Measurements from ENCODE around the gene LIMA1. TPM values are rescaled to one million over a fixed set of nuclear protein-coding genes. Genes with fewer than 3 reads are reported as not detected.
"Not testable (repeated sequence)": the region's sequence is repeated elsewhere in the genome, so short reads cannot be mapped to it uniquely, and the experiment has no call there.

Gene LIMA1
- total RNA-seq, 1 donor from 2014 or later = 98.2 TPM

GRCh38 chr12:50309950-50310349 lies 26.6 kb upstream of the LIMA1 start:
- Histone ChIP-seq H3K4me3 (ENCODE audit: low read depth, low read length) (no peak overlapping the region), H3K27me3 (ENCODE audit: control insufficient read depth, insufficient read depth, low read length) (no peaks in the 10 kb centered on the region), H3K36me3 (ENCODE audit: control insufficient read depth, insufficient read depth, low read length) (no peaks in the 10 kb centered on the region)
- no peak for TF ChIP-seq CTCF (IDR thresholded peaks at IDR 0.05; ENCODE audit: insufficient read depth, low read length, severe bottlenecking)
- no peak for DNase-seq (ENCODE audit: low read depth)
- FAIRE-seq = no peak

GRCh38 chr12:50302686-50303085 lies 19.4 kb upstream of the LIMA1 start:
- Histone ChIP-seq H3K4me3 (ENCODE audit: low read depth, low read length) (no peak overlapping the region), H3K36me3 (ENCODE audit: control insufficient read depth, insufficient read depth, low read length) (no peaks in the 10 kb centered on the region), H3K27me3 (ENCODE audit: control insufficient read depth, insufficient read depth, low read length) (no peaks in the 10 kb centered on the region)
- FAIRE-seq = no peak
- DNase-seq (ENCODE audit: low read depth) = no peak
- TF ChIP-seq CTCF (IDR thresholded peaks at IDR 0.05; ENCODE audit: insufficient read depth, low read length, severe bottlenecking) = no peak

- TF ChIP-seq CTCF (IDR thresholded peaks at IDR 0.05; ENCODE audit: insufficient read depth, low read length, severe bottlenecking) = no peak
- no peaks in the 10 kb centered on the region for H3K36me3 ChIP-seq (ENCODE audit: control insufficient read depth, insufficient read depth, low read length)
- DNase-seq (ENCODE audit: low read depth) (no peak), FAIRE-seq (no peak)
- no peaks in the 10 kb centered on the region for H3K27me3 ChIP-seq (ENCODE audit: control insufficient read depth, insufficient read depth, low read length)
- no peak overlapping the region for H3K4me3 ChIP-seq (ENCODE audit: low read depth, low read length)
Measured at GRCh38 chr12:50297996-50298395, 14.7 kb upstream of the LIMA1 start.

- TF ChIP-seq CTCF (IDR thresholded peaks at IDR 0.05; ENCODE audit: insufficient read depth, low read length, severe bottlenecking) = no peak
- H3K36me3 ChIP-seq (ENCODE audit: control insufficient read depth, insufficient read depth, low read length) = no peaks in the 10 kb centered on the region
- FAIRE-seq = no peak
Measured at GRCh38 chr12:50297027-50297426, 13.7 kb upstream of the LIMA1 start.

GRCh38 chr12:50296554-50296953 lies 13.2 kb upstream of the LIMA1 start:
- DNase-seq (ENCODE audit: low read depth) = no peak
- no peak for FAIRE-seq
- no peak for TF ChIP-seq CTCF (IDR thresholded peaks at IDR 0.05; ENCODE audit: insufficient read depth, low read length, severe bottlenecking)
- H3K36me3 ChIP-seq (ENCODE audit: control insufficient read depth, insufficient read depth, low read length) = no peaks in the 10 kb centered on the region
- no peak overlapping the region for H3K4me3 ChIP-seq (ENCODE audit: low read depth, low read length)
- no peaks in the 10 kb centered on the region for H3K27me3 ChIP-seq (ENCODE audit: control insufficient read depth, insufficient read depth, low read length)

More at GRCh38 chr12:50297027-50297426, 13.7 kb upstream of the LIMA1 start:
- DNase-seq (ENCODE audit: low read depth) = no peak
- Histone ChIP-seq H3K27me3 (ENCODE audit: control insufficient read depth, insufficient read depth, low read length) (no peaks in the 10 kb centered on the region), H3K4me3 (ENCODE audit: low read depth, low read length) (no peak overlapping the region)

GRCh38 chr12:50291377-50291776 lies 8.1 kb upstream of the LIMA1 start:
- Histone ChIP-seq H3K36me3 (ENCODE audit: control insufficient read depth, insufficient read depth, low read length) (no peaks in the 10 kb centered on the region), H3K4me3 (ENCODE audit: low read depth, low read length) (no peak overlapping the region), H3K27me3 (ENCODE audit: control insufficient read depth, insufficient read depth, low read length) (no peaks in the 10 kb centered on the region)
- FAIRE-seq (no peak), DNase-seq (ENCODE audit: low read depth) (no peak)
- TF ChIP-seq CTCF (IDR thresholded peaks at IDR 0.05; ENCODE audit: insufficient read depth, low read length, severe bottlenecking) = no peak

- not testable (repeated sequence) for DNase-seq (ENCODE audit: low read depth); H3K36me3 ChIP-seq (ENCODE audit: control insufficient read depth, insufficient read depth, low read length); H3K27me3 ChIP-seq (ENCODE audit: control insufficient read depth, insufficient read depth, low read length); H3K4me3 ChIP-seq (ENCODE audit: low read depth, low read length); FAIRE-seq
Measured at GRCh38 chr12:50290692-50291091, 7.4 kb upstream of the LIMA1 start.

Measured in bronchial epithelial cell (primary cell).